ENCODE results near the gene MAP2K3.

- TF ChIP-seq, protein P1, sequence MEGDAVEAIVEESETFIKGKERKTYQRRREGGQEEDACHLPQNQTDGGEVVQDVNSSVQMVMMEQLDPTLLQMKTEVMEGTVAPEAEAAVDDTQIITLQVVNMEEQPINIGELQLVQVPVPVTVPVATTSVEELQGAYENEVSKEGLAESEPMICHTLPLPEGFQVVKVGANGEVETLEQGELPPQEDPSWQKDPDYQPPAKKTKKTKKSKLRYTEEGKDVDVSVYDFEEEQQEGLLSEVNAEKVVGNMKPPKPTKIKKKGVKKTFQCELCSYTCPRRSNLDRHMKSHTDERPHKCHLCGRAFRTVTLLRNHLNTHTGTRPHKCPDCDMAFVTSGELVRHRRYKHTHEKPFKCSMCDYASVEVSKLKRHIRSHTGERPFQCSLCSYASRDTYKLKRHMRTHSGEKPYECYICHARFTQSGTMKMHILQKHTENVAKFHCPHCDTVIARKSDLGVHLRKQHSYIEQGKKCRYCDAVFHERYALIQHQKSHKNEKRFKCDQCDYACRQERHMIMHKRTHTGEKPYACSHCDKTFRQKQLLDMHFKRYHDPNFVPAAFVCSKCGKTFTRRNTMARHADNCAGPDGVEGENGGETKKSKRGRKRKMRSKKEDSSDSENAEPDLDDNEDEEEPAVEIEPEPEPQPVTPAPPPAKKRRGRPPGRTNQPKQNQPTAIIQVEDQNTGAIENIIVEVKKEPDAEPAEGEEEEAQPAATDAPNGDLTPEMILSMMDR (IDR thresholded peaks at IDR 0.05) = no peak
- no peak for TF ChIP-seq KDM1A (IDR thresholded peaks at IDR 0.05; ENCODE audit: low read depth)
- no peak for TF ChIP-seq NFE2L2 (conservative IDR thresholded peaks at IDR 0.05; ENCODE audit: low read length)
- TF ChIP-seq CEBPB (IDR thresholded peaks at IDR 0.05) = no peak
- TF ChIP-seq EP300 (IDR thresholded peaks at IDR 0.05) = no peak
- no peak for TF ChIP-seq POLR2A (IDR thresholded peaks at IDR 0.05; ENCODE audit: low read length)
- TF ChIP-seq POLR2AphosphoS2 (conservative IDR thresholded peaks at IDR 0.05; ENCODE audit: low read length) = no peak
- no peak for TF ChIP-seq ZFP36 (IDR thresholded peaks at IDR 0.05; ENCODE audit: borderline replicate concordance, partially characterized antibody)
- no peak for TF ChIP-seq USF2 (IDR thresholded peaks at IDR 0.05)
- no peak for TF ChIP-seq RAD21 (conservative IDR thresholded peaks at IDR 0.05 in 1 of 2, IDR thresholded peaks at IDR 0.05 in 1 of 2)
- no peak for TF ChIP-seq BHLHE40 (IDR thresholded peaks at IDR 0.05; ENCODE audit: low read depth, low read length)
- TF ChIP-seq CBX8 (IDR thresholded peaks at IDR 0.05) = no peak
- TF ChIP-seq GATA3 (IDR thresholded peaks at IDR 0.05; ENCODE audit: borderline replicate concordance) = no peak
These were observed 67.9 kb downstream of the MAP2K3 start for GRCh38 chr17:21352221-21352980.
